SK-N-SH treated with all-trans-retinoic acid at 6 μM for 48 hours (cell line): ENCODE measurements around the gene CEP128.

Experiments
- ATAC-seq: fragments of 200-7000 bp; cut with Tn5 transposase; 3 replicates; pipeline ENCODE4 v1.9.1; 2020; ENCODE audit warnings: mild to moderate bottlenecking, moderate library complexity
- ARNTL ChIP-seq: fragments of 450-650 bp; formaldehyde crosslinking; IDR thresholded peaks from 2 replicates; pipeline ENCODE4 v1.5.0; 2020; ENCODE audit warnings: low read depth, mild to moderate bottlenecking, moderate library complexity, borderline replicate concordance
- BACH2 ChIP-seq: fragments of 250-450 bp; sonication (Bioruptor Pico); IDR thresholded peaks from 2 replicates; pipeline ENCODE4 v1.9.0; 2021; ENCODE audit warnings: mild to moderate bottlenecking, borderline replicate concordance
- CSDC2 ChIP-seq: fragments of 250-450 bp; sonication (Bioruptor Pico); IDR thresholded peaks from 2 replicates; pipeline ENCODE4 v1.5.0; 2020; ENCODE audit warnings: mild to moderate bottlenecking, moderate library complexity
- CSRNP3 ChIP-seq: fragments of 250-450 bp; sonication (Bioruptor Pico); IDR thresholded peaks from 2 replicates; pipeline ENCODE4 v1.5.1; 2021; ENCODE audit warnings: mild to moderate bottlenecking, moderate library complexity
- ESRRG ChIP-seq: fragments of 250-450 bp; sonication (Bioruptor Pico); IDR thresholded peaks from 2 replicates; pipeline ENCODE4 v1.6.1; 2021; ENCODE audit warnings: mild to moderate bottlenecking
- GLIS3 ChIP-seq: fragments of 250-450 bp; sonication (Bioruptor Pico); IDR thresholded peaks from 2 replicates; pipeline ENCODE4 v1.5.0; 2020; ENCODE audit warnings: mild to moderate bottlenecking, moderate library complexity
- OSR1 ChIP-seq: fragments of 250-450 bp; sonication (Bioruptor Pico); IDR thresholded peaks from 2 replicates; pipeline ENCODE4 v1.8.0; 2022; ENCODE audit warnings: moderate library complexity, mild to moderate bottlenecking, inconsistent platforms
- PATZ1 ChIP-seq: fragments of 250-450 bp; sonication (Bioruptor Pico); IDR thresholded peaks from 2 replicates; pipeline ENCODE4 v1.8.0; 2020; ENCODE audit warnings: mild to moderate bottlenecking, moderate library complexity, borderline replicate concordance
- PPARA ChIP-seq: fragments of 250-450 bp; sonication (Bioruptor Pico); IDR thresholded peaks from 2 replicates; pipeline ENCODE4 v1.5.0; 2020; ENCODE audit warnings: mild to moderate bottlenecking, borderline replicate concordance
- SNAI2 ChIP-seq: fragments of 250-450 bp; sonication (Bioruptor Pico); IDR thresholded peaks from 2 replicates; pipeline ENCODE4 v1.5.0; 2020; ENCODE audit warnings: mild to moderate bottlenecking, moderate library complexity
- TCF4 ChIP-seq: fragments of 250-450 bp; sonication (Bioruptor Pico); IDR thresholded peaks from 2 replicates; pipeline ENCODE4 v1.8.0; 2021; ENCODE audit warnings: mild to moderate bottlenecking, moderate library complexity, borderline replicate concordance
- TOX ChIP-seq: fragments of 250-450 bp; sonication (Bioruptor Pico); IDR thresholded peaks from 2 replicates; pipeline ENCODE4 v1.8.0; 2021; ENCODE audit warnings: mild to moderate bottlenecking, moderate library complexity, borderline replicate concordance
- ZC3H10 ChIP-seq: fragments of 250-450 bp; sonication (Bioruptor Pico); IDR thresholded peaks from 2 replicates; pipeline ENCODE4 v1.5.1; 2021; ENCODE audit warnings: mild to moderate bottlenecking, moderate library complexity
- ZFP3 ChIP-seq: fragments of 250-450 bp; sonication (Bioruptor Pico); IDR thresholded peaks from 2 replicates; pipeline ENCODE4 v1.5.0; 2020; ENCODE audit warnings: mild to moderate bottlenecking, moderate library complexity
- ZFP30 ChIP-seq: fragments of 450-650 bp; formaldehyde crosslinking; IDR thresholded peaks from 2 replicates; pipeline ENCODE4 v1.5.0; 2022; ENCODE audit warnings: mild to moderate bottlenecking, moderate library complexity
- ZNF565 ChIP-seq: fragments of 450-650 bp; formaldehyde crosslinking; conservative IDR thresholded peaks from 2 replicates; pipeline ENCODE4 v1.5.0; 2020; ENCODE audit warnings: low read depth, mild to moderate bottlenecking, moderate library complexity
- ZNF70 ChIP-seq: fragments of 450-650 bp; formaldehyde crosslinking; IDR thresholded peaks from 2 replicates; pipeline ENCODE4 v1.5.0; 2020; ENCODE audit warnings: mild to moderate bottlenecking, moderate library complexity
- ZNF8 ChIP-seq: fragments of 450-650 bp; formaldehyde crosslinking; IDR thresholded peaks from 2 replicates; pipeline ENCODE4 v1.5.0; 2020; ENCODE audit warnings: mild to moderate bottlenecking, moderate library complexity
- TF ChIP-seq, protein P1 (sequence below): fragments of 250-450 bp; sonication (Bioruptor Pico); IDR thresholded peaks from 2 replicates; pipeline ENCODE4 v1.8.0; 2021; ENCODE audit warnings: low read depth, mild to moderate bottlenecking, moderate library complexity, borderline replicate concordance
- TF ChIP-seq, protein P2 (sequence below): fragments of 250-450 bp; sonication (Bioruptor Pico); IDR thresholded peaks from 2 replicates; pipeline ENCODE4 v1.5.1; 2020; ENCODE audit warnings: low read depth, mild to moderate bottlenecking, moderate library complexity

The CEP128 gene

GRCh38 chr14:80496090-80496489 is 445.4 kb downstream of the CEP128 start:
- TF ChIP-seq, protein P1, sequence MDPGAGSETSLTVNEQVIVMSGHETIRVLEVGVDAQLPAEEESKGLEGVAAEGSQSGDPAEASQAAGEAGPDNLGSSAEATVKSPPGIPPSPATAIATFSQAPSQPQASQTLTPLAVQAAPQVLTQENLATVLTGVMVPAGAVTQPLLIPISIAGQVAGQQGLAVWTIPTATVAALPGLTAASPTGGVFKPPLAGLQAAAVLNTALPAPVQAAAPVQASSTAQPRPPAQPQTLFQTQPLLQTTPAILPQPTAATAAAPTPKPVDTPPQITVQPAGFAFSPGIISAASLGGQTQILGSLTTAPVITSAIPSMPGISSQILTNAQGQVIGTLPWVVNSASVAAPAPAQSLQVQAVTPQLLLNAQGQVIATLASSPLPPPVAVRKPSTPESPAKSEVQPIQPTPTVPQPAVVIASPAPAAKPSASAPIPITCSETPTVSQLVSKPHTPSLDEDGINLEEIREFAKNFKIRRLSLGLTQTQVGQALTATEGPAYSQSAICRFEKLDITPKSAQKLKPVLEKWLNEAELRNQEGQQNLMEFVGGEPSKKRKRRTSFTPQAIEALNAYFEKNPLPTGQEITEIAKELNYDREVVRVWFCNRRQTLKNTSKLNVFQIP (CRISPR knock-in tag): no peak
- ATAC-seq: no peak

GRCh38 chr14:80494769-80495168 is 446.8 kb downstream of the CEP128 start:
- no peak for ATAC-seq
- TF ChIP-seq PPARA (CRISPR knock-in tag): no peak
- no peak for TF ChIP-seq PATZ1 (CRISPR knock-in tag)
- TF ChIP-seq, protein P1 (CRISPR knock-in tag): no peak
- no peak for TF ChIP-seq ESRRG (CRISPR knock-in tag)
- no peak for TF ChIP-seq GLIS3 (CRISPR knock-in tag)
- TF ChIP-seq TOX (CRISPR knock-in tag): no peak
- TF ChIP-seq, protein P2, sequence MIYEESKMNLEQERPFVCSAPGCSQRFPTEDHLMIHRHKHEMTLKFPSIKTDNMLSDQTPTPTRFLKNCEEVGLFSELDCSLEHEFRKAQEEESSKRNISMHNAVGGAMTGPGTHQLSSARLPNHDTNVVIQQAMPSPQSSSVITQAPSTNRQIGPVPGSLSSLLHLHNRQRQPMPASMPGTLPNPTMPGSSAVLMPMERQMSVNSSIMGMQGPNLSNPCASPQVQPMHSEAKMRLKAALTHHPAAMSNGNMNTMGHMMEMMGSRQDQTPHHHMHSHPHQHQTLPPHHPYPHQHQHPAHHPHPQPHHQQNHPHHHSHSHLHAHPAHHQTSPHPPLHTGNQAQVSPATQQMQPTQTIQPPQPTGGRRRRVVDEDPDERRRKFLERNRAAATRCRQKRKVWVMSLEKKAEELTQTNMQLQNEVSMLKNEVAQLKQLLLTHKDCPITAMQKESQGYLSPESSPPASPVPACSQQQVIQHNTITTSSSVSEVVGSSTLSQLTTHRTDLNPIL: no peak
- no peak for TF ChIP-seq ARNTL (CRISPR knock-in tag)
- TF ChIP-seq ZFP30 (CRISPR knock-in tag): no peak
- TF ChIP-seq OSR1: no peak
- TF ChIP-seq ZNF565 (CRISPR knock-in tag): no peak
- TF ChIP-seq TCF4 (CRISPR knock-in tag): no peak
- no peak for TF ChIP-seq ZNF8 (CRISPR knock-in tag)
- no peak for TF ChIP-seq SNAI2 (CRISPR knock-in tag)
- no peak for TF ChIP-seq ZNF70 (CRISPR knock-in tag)
- TF ChIP-seq ZC3H10 (CRISPR knock-in tag): no peak
- no peak for TF ChIP-seq CSRNP3 (CRISPR knock-in tag)
- no peak for TF ChIP-seq ZFP3 (CRISPR knock-in tag)
- TF ChIP-seq, all 23 proteins: peak for 0

- no peak for ATAC-seq
- TF ChIP-seq ZFP30 (CRISPR knock-in tag) (no peak), BACH2 (CRISPR knock-in tag) (no peak), ZFP3 (CRISPR knock-in tag) (no peak), CSDC2 (CRISPR knock-in tag) (no peak), ESRRG (CRISPR knock-in tag) (no peak), PPARA (CRISPR knock-in tag) (no peak)
- TF ChIP-seq, protein P1 (CRISPR knock-in tag): no peak
These were observed 447.9 kb downstream of the CEP128 start for GRCh38 chr14:80493620-80494019.
